NCI-H1048 (cell line): Measurements from ENCODE around the gene CCDC144A.
"Not testable (repeated sequence)": the region's sequence is repeated elsewhere in the genome, so short reads cannot be mapped to it uniquely, and the experiment has no call there.

Experiments used
- DNase-seq: peaks from one replicate; lab custom pipeline; 2025; lab: John Stamatoyannopoulos, UW

Gene CCDC144A

GRCh38 chr17:16689731-16690281, at the start of gene CCDC144A:
Gene CCDC144A (plus strand): TSS chr17:16690241. CDS start chr17:16690401, 160 bp downstream.
- not testable (repeated sequence) for DNase-seq

- DNase-seq: no peak
These were observed 40.5 kb upstream of the CCDC144A start for GRCh38 chr17:16649585-16649984.

GRCh38 chr17:16652252-16652651, 37.8 kb upstream of the CCDC144A start:
- no peak for DNase-seq

- no peak for DNase-seq
These were observed 37.1 kb upstream of the CCDC144A start for GRCh38 chr17:16652847-16653366.

GRCh38 chr17:16653367-16654041, 36.5 kb upstream of the CCDC144A start, which contains the start of gene ZNF624:
Gene ZNF624 (minus strand): TSS chr17:16653850.
- DNase-seq: peak; percentile 90

- DNase-seq: no peak
These were observed 28.8 kb upstream of the CCDC144A start for GRCh38 chr17:16661217-16661616.

- DNase-seq: no peak
These were observed 27.1 kb upstream of the CCDC144A start for GRCh38 chr17:16662936-16663335.

- DNase-seq: not testable (repeated sequence)
These were observed 23.5 kb upstream of the CCDC144A start for GRCh38 chr17:16666553-16666906.

GRCh38 chr17:16666907-16667636, 23.0 kb upstream of the CCDC144A start:
- not testable (repeated sequence) for DNase-seq

GRCh38 chr17:16676676-16677268, 13.3 kb upstream of the CCDC144A start:
- no peak for DNase-seq

GRCh38 chr17:16683290-16684138, 6.5 kb upstream of the CCDC144A start:
- not testable (repeated sequence) for DNase-seq

GRCh38 chr17:16686019-16686418, 4.0 kb upstream of the CCDC144A start:
- not testable (repeated sequence) for DNase-seq

GRCh38 chr17:16687151-16687550, 2.9 kb upstream of the CCDC144A start:
- DNase-seq: not testable (repeated sequence)

GRCh38 chr17:16690447-16690846, 406 bp downstream of the CCDC144A start:
- DNase-seq: not testable (repeated sequence)

- DNase-seq: not testable (repeated sequence)
These were observed 7.6 kb downstream of the CCDC144A start for GRCh38 chr17:16697603-16698002.

GRCh38 chr17:16745492-16746203, 55.6 kb downstream of the CCDC144A start:
- not testable (repeated sequence) for DNase-seq

- not testable (repeated sequence) for DNase-seq
These were observed 56.5 kb downstream of the CCDC144A start for GRCh38 chr17:16746571-16746970.

- DNase-seq: not testable (repeated sequence)
These were observed 60.5 kb downstream of the CCDC144A start for GRCh38 chr17:16750515-16750914.

GRCh38 chr17:16751224-16751923, 61.3 kb downstream of the CCDC144A start:
- not testable (repeated sequence) for DNase-seq

GRCh38 chr17:16751924-16752287, 61.9 kb downstream of the CCDC144A start:
- not testable (repeated sequence) for DNase-seq
